NCI-H1417 treated with DMSO at 0.1 percent for 48 hours (cell line): Measurements from ENCODE around the gene NAT9.

ENCODE experiments used
- DNase-seq: peaks from one replicate; lab custom pipeline; 2025; lab: John Stamatoyannopoulos, UW

NAT9 gene, protein sequence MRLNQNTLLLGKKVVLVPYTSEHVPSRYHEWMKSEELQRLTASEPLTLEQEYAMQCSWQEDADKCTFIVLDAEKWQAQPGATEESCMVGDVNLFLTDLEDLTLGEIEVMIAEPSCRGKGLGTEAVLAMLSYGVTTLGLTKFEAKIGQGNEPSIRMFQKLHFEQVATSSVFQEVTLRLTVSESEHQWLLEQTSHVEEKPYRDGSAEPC

GRCh38 chr17:74776044-74776962 lies at the start of gene NAT9:
Gene NAT9, minus strand, starts transcription at chr17:74776345. Its CDS starts 647 bp downstream, at chr17:74775698.
- DNase-seq: peak; percentile 49

DNA sequence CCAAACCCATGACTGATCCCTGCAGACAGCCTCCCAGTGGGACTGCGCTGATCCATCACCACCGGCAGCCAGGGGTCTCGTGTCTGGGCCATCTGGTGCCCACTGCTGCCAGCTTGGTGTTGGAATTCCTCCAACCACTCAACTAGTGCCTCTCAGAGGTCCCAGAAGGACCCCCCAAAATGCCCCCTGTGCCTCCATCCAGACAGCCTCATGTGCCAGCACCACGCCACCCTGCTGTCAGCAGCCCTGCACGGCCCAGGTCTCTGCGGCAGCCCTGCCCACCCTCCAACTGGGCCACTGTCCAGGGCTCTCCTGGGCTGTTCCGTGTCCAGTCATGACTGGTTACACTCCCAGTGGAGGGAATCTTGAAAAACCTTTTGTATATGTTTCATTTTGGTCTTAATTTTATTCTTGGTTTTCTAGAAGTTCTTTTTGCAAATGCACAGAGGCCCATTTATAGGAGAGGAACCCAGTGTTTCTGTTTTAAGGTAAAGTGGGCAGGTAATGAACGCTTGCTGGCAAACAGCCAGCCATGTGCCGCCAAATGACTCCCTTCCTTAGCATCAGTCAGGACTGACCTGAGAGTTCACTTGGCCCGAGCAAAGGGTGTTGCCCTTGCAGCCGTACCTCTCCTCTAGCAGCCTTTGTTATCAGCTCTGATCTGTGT lies 48.9 kb upstream of the NAT9 start:
- no peak for DNase-seq

DNA sequence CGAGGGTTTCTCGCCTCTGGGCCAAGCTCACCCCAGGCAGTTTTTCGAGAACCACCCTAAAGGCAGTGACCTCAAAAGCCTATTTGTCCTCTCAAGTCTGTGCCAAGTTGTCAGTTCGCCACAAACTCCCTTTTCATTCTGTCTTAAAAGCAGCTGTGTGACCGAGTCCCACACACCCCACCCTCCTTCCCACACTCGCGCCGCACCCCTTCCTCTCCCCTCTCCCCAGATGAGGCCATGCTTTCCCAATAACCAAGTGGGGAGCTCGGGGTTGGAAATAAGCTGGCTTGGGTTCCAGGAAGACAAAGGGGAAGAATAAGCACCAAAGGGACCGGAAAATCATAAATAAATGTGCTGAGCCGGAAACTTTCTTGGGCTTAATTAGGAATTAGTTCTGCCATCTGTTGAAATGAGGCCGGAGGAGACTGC lies 46.8 kb upstream of the NAT9 start:
- DNase-seq: no peak

DNA sequence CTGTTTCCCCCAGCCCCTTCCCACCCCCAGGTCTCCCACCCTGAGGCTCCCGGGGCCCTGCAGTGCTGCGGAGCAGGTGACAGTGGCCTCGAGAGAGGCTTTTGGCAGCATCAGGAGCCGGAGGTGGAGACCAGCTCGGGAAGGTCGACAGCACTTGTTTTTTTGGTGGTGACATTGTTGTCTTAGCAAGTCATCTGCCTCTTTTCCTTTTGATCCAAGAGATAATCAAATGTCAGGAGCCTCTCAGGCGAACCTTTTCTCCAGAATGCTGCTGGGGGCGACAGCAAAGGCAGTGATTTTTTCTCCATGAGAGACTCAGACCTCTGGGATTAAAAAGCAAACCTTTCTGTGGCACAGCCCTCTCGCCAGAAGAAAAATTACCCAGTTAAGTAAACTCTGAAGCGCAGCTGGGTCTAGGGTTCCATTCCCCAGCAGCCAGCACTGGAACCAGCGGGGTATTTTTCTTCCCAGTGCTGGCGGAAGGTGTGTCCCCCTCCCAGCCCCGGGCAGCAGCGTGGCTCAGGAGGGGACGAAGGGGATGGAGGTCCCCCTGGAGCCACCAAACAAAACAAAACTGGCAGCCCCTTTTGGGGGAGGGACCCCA lies 46.3 kb upstream of the NAT9 start:
- no peak for DNase-seq

DNA sequence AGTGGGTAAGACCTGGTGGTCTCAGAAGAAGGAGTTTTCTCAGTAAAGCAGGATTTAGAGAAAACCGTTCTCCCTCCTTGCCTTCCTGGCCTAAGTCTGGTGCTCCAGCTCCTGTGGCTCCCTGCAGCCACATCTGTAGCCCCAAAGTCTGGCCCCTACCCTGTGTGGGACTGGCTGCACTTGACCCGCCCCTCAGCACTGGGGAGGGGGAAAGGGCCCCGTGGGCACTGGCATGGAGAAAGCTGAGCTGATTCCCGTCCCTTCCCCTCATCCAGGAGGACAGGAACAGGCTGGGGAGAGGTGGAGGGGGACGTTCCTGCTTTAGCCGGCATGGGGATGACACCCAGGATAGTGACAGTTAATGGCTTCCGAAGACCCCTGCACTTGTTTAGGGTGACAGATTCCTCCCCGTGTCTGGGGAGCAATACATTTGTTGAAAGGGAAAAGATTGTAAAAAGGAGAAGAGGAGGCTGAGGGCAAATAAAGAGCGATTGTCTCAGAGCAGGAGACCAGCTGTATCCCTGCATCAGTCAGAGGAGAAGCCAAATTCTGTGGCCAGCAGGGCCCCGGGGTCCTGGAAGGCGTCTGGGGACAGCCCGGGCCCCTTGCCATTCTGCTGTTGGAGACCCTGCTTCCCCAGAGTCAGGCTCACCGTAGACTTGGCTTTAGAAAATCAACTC lies 45.6 kb upstream of the NAT9 start:
- no peak for DNase-seq

GRCh38 chr17:74819801-74820436 lies 43.8 kb upstream of the NAT9 start:
- DNase-seq: no peak

- DNase-seq: no peak
These were observed 42.3 kb upstream of the NAT9 start for GRCh38 chr17:74818291-74818938.

- DNase-seq: no peak
These were observed 40.9 kb upstream of the NAT9 start for GRCh38 chr17:74816905-74817620.

- no peak for DNase-seq
These were observed 39.6 kb upstream of the NAT9 start for GRCh38 chr17:74815550-74816370.

- DNase-seq: no peak
These were observed 38.9 kb upstream of the NAT9 start for GRCh38 chr17:74815067-74815466.

- DNase-seq: no peak
These were observed 38.3 kb upstream of the NAT9 start for GRCh38 chr17:74814453-74814852.

DNA sequence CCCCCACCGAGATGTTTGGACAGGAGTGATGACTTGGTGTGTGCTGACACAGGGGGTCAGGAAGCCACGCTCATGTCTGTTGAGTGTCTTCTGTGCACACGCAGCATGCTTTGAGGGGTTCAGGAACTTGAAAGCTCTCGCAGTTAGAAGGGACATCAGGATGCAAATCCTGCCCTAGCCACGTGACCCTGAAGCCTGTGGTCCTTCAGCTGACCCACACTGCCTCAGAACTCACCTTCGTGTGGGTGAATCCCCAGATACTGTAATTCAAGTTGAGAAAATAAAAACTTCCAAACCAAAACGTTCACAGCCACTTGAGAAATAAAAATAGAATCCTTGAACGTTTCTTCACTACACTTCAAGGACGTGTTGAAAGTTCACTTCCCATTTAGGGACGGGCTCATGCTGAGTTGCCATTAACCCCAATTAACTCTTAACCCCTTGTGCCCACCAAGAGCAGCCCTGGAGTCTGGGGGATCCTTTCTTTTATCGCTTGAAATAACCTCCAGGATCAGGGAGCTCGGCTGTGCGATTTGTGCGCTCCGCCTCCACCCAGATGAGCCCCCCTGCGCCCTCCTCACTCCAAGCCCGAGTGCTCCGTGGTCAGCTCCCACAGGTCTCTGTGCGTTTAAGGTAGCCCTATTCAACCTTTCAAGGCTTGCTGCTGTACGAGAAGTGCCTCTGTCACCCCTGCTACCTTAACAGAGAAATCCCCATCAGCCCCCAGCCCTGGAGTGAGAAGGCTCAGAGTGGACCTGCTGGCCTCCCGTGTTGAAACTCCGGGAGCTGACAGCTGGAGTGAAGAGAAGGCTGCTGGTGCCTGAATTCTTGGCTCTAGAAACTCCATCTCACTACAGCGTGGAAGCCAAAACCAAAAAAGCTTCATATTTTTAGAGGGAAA lies 36.2 kb upstream of the NAT9 start:
- DNase-seq: no peak

- no peak for DNase-seq
These were observed 34.7 kb upstream of the NAT9 start for GRCh38 chr17:74810699-74811485.

- DNase-seq: no peak
These were observed 32.7 kb upstream of the NAT9 start for GRCh38 chr17:74808714-74809430.

- no peak for DNase-seq
These were observed 31.8 kb upstream of the NAT9 start for GRCh38 chr17:74807925-74808324.

DNA sequence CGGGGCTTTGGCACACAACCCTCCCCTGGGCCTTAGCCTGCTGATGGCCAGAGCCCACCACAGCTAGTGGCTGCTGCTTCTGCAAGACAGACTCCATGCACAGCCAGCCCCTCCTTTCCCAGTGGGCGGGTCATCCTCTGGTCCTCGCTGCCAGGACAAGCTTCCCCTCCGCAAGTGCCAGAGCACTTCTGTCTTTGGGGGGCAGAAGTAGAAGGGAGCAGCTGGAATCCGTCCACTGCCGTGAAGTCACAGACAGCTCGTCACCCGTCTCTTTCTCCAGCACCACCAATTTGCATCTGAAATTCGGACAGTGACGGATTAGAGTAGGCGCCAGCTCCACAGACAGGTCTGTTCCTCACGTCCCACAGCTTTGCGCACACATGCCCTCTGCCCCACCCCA lies 31.3 kb upstream of the NAT9 start:
- DNase-seq: no peak

DNA sequence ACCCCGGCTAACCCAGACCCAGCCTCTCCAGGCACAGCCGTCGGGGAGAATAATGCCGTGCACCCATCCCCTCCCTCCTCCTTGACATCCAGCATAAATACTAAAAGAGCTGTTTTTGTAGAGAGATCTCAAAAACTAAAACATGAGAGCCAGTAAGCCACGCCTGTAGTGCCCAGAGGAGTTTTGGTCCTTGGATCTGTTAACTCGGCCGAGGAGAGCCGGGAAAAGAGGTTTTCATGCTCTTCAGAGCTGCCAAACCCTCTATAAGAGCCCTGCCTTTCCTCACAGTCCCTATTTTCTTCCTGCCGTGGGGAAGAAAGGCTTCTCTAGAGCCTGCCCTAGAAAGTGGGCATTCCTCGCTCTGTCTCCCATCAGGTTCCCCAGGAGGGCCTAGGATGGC lies 30.2 kb upstream of the NAT9 start:
- no peak for DNase-seq
